ENCODE results near the gene CAMTA1. TPM values are rescaled to one million over a fixed set of nuclear protein-coding genes. Genes with fewer than 3 reads are reported as not detected.

CAMTA1 gene
- total RNA-seq, 1 experiment from 2014 or later, result 82.2 TPM

GRCh38 chr1:7686301-7686850, 901.1 kb downstream of the CAMTA1 start:
- TF ChIP-seq REST (IDR thresholded peaks at IDR 0.05; ENCODE audit: insufficient read depth in 1 of 2, low read depth in 2 of 2, low read length in 1 of 2) (no peak), SIN3A (IDR thresholded peaks at IDR 0.05; ENCODE audit: borderline replicate concordance, insufficient read depth, low read depth, low read length) (no peak)
- intact Hi-C loops (cut with micrococcal nuclease; ENCODE audit: unreplicated experiment), result no loop called here
- Histone ChIP-seq H3K27ac (ENCODE audit: low read length) (no peak overlapping the region), H3K4me3 (ENCODE audit: low read depth in 2 of 2, low read length in 2 of 2) (no peak overlapping the region), H3K4me1 (ENCODE audit: control insufficient read depth, insufficient read depth, low read length) (no peaks in the 10 kb centered on the region), H3K9me3 (ENCODE audit: control insufficient read depth, insufficient read depth, low read depth, low read length) (no peaks in the 10 kb centered on the region), H3K27me3 (ENCODE audit: control insufficient read depth, insufficient read depth, low read length) (no peaks in the 10 kb centered on the region), H3K36me3 (ENCODE audit: control insufficient read depth, insufficient read depth, low read length) (no peaks in the 10 kb centered on the region)
- DNase-seq (ENCODE audit: low read depth, low spot score), result no peak
- POLR2A ChIA-PET, result no interaction called here
- no peak for ATAC-seq
- BruUV-seq (replicated peaks), result no TSS peak
- in situ Hi-C loops (cut with HindIII; ENCODE audit: low pct_unique_long_range_greater_than_20kb, low sequenced_read_pairs), result no loop called here
- CTCF ChIA-PET, result no interaction called here

- H3K36me3 ChIP-seq (ENCODE audit: control insufficient read depth, insufficient read depth, low read length), result no peaks in the 10 kb centered on the region
- no TSS peak for BruUV-seq (replicated peaks)
- no peaks in the 10 kb centered on the region for H3K4me1 ChIP-seq (ENCODE audit: control insufficient read depth, insufficient read depth, low read length)
- no peak overlapping the region for H3K4me3 ChIP-seq (ENCODE audit: low read depth in 2 of 2, low read length in 2 of 2)
- no peak overlapping the region for H3K27ac ChIP-seq (ENCODE audit: low read length)
- ChIA-PET CTCF (interaction anchor here (1.0 kb wide), 1 partner anchor 65 kb away, joined by 4 read pairs; no protein-coding TSS in a partner anchor), POLR2A (no interaction called here)
- H3K9me3 ChIP-seq (ENCODE audit: control insufficient read depth, insufficient read depth, low read depth, low read length), result no peaks in the 10 kb centered on the region
- intact Hi-C loops (cut with micrococcal nuclease; ENCODE audit: unreplicated experiment), result no loop called here
- TF ChIP-seq TCF7L2 (IDR thresholded peaks at IDR 0.05; ENCODE audit: low read depth, low read length) (no peak), CTCF (IDR thresholded peaks at IDR 0.05) (no peak), SIN3A (IDR thresholded peaks at IDR 0.05; ENCODE audit: borderline replicate concordance, insufficient read depth, low read depth, low read length) (no peak), POLR2AphosphoS5 (IDR thresholded peaks at IDR 0.05; ENCODE audit: low read depth, low read length) (no peak), REST (IDR thresholded peaks at IDR 0.05; ENCODE audit: insufficient read depth in 1 of 2, low read depth in 2 of 2, low read length in 1 of 2) (no peak)
- DNase-seq (ENCODE audit: low read depth, low spot score), result no peak
- no peaks in the 10 kb centered on the region for H3K27me3 ChIP-seq (ENCODE audit: control insufficient read depth, insufficient read depth, low read length)
- ATAC-seq, result no peak
- in situ Hi-C loops (cut with HindIII; ENCODE audit: low pct_unique_long_range_greater_than_20kb, low sequenced_read_pairs), result no loop called here
Measured at GRCh38 chr1:7687411-7687810, 902.2 kb downstream of the CAMTA1 start.
